GM12878 (cell line): Measurements from ENCODE around the gene P2RX7. TPM values are rescaled to one million over a fixed set of nuclear protein-coding genes. Genes with fewer than 3 reads are reported as not detected.
A peak's percentile ranks its signal among the peaks of the same experiment; 100 is the strongest.
"Not testable (repeated sequence)": the region's sequence is repeated elsewhere in the genome, so short reads cannot be mapped to it uniquely, and the experiment has no call there.

Source experiments
- ATAC-seq: fragments of 200-7000 bp; cut with Tn5 transposase; 3 replicates; pipeline ENCODE4 v1.9.1; 2020; ENCODE audit warnings: mild to moderate bottlenecking, moderate library complexity
- BruUV-seq: library from RNA; stranded (reverse); fragments of 400-500 nt; replicated peaks from 2 replicates; lab custom pipeline; 2021; lab: Mats Ljungman, UMichigan
- CTCF ChIA-PET: fragments of 300-600 bp; sonication (Branson Sonifier 250); formaldehyde crosslinking; extraction: SDS; loops from one replicate; lab custom pipeline; 2021; ENCODE audit warnings: inconsistent platforms; lab: Yijun Ruan, JAX
- POLR2A ChIA-PET: fragments of 350-600 bp; formaldehyde crosslinking; extraction: SDS; loops from one replicate; lab custom pipeline; 2021; ENCODE audit warnings: inconsistent platforms; lab: Charles Lee
- RAD21 ChIA-PET: fragments of 300-600 bp; sonication (Branson Sonifier 250); formaldehyde crosslinking; loops from one replicate; lab custom pipeline; 2023; ENCODE audit warnings: antibody characterized with exemption; ENCODE audit not compliant: unreplicated experiment; lab: Charles Lee
- SMC1A ChIA-PET: fragments of 300-600 bp; sonication (Branson Sonifier 250); formaldehyde crosslinking; loops from one replicate; lab custom pipeline; 2023; ENCODE audit not compliant: unreplicated experiment, uncharacterized antibody; lab: Charles Lee
- DNase-seq: peaks from one replicate; pipeline ENCODE4 v3.0.0-alpha.2; 2011; ENCODE audit warnings: low read depth, low spot score
- FAIRE-seq: peaks from 3 replicates; lab custom pipeline; 2011; peaks lifted over from hg19 to GRCh38; lab: Jason Lieb, UNC
- H2AFZ ChIP-seq: 2 replicates; pipeline ENCODE4 v1.6.0; 2011; ENCODE audit warnings: low read depth, low read length, control low read depth; ENCODE audit not compliant: control insufficient read depth
- H3K27ac ChIP-seq: 2 replicates; pipeline ENCODE4 v1.5.1; 2011; ENCODE audit warnings: control low read depth; ENCODE audit not compliant: control insufficient read depth, insufficient read depth
- H3K27me3 ChIP-seq, 2 experiments: replicated peaks in 1 of 2; 2 replicates each; pipeline versions ENCODE4 v1.6.0 to v1.6.1; 2011; ENCODE audit warnings: low read length in 1 of 2; ENCODE audit not compliant: control insufficient read depth in 2 of 2, insufficient read depth in 2 of 2
- H3K36me3 ChIP-seq, 2 experiments: 2 replicates each; pipeline ENCODE4 v1.5.1; 2011; ENCODE audit warnings: low read length in 1 of 2; ENCODE audit not compliant: control insufficient read depth in 2 of 2, insufficient read depth in 2 of 2
- H3K4me1 ChIP-seq: 2 replicates; pipeline ENCODE4 v1.6.1; 2011; ENCODE audit warnings: mild to moderate bottlenecking, low read length, moderate library complexity, mixed read lengths; ENCODE audit not compliant: control insufficient read depth, insufficient read depth
- H3K4me2 ChIP-seq: 2 replicates; pipeline ENCODE4 v1.6.0; 2011; ENCODE audit warnings: control low read depth; ENCODE audit not compliant: control insufficient read depth, insufficient read depth
- H3K4me3 ChIP-seq: fragments of 200-600 bp; sonication (generic); 2 replicates; pipeline ENCODE4 v1.5.1; 2016
- H3K79me2 ChIP-seq: 2 replicates; pipeline ENCODE4 v1.6.0; 2011; ENCODE audit warnings: low read length; ENCODE audit not compliant: control insufficient read depth, insufficient read depth
- H3K9ac ChIP-seq: 2 replicates; pipeline ENCODE4 v1.8.0; 2011; ENCODE audit warnings: low read length, control low read depth, mixed read lengths; ENCODE audit not compliant: control insufficient read depth, insufficient read depth
- H3K9me3 ChIP-seq: replicated peaks from 3 replicates; pipeline ENCODE4 v1.5.1; 2011; ENCODE audit warnings: mild to moderate bottlenecking, low read length; ENCODE audit not compliant: control insufficient read depth, insufficient read depth
- H4K20me1 ChIP-seq: 2 replicates; pipeline ENCODE4 v1.6.0; 2011; ENCODE audit not compliant: control insufficient read depth, insufficient read depth
- EED ChIP-seq: sonication (generic); IDR thresholded peaks from 2 replicates; pipeline ENCODE4 v1.6.1; 2016; ENCODE audit warnings: antibody characterized with exemption, low read depth
- ELK1 ChIP-seq: IDR thresholded peaks from 2 replicates; pipeline ENCODE4 v1.6.1; 2012; ENCODE audit warnings: low read depth, low read length, improper control_type of control experiment
- FOS ChIP-seq: IDR thresholded peaks from 3 replicates; pipeline ENCODE4 v1.6.1; 2011; ENCODE audit warnings: borderline replicate concordance; ENCODE audit not compliant: insufficient read length; ENCODE audit errors: extremely low read depth
- LARP7 ChIP-seq: fragments of 450-650 bp; IDR thresholded peaks from 2 replicates; pipeline ENCODE4 v1.6.1; 2017; ENCODE audit warnings: mild to moderate bottlenecking
- MLLT1 ChIP-seq: fragments of 450-650 bp; IDR thresholded peaks from 2 replicates; pipeline ENCODE4 v1.6.1; 2016; ENCODE audit warnings: mild to moderate bottlenecking
- MTA3 ChIP-seq: IDR thresholded peaks from 2 replicates; pipeline ENCODE4 v1.6.1; 2012; ENCODE audit warnings: low read length, inconsistent platforms, borderline replicate concordance
- RAD21 ChIP-seq: IDR thresholded peaks from 2 replicates; pipeline ENCODE4 v1.6.1; 2011; ENCODE audit warnings: mild to moderate bottlenecking, low read depth, low read length, moderate library complexity; ENCODE audit not compliant: insufficient read depth
- RUNX3 ChIP-seq: IDR thresholded peaks from 2 replicates; pipeline ENCODE4 v1.6.1; 2012; ENCODE audit warnings: low read length, inconsistent platforms
- SIN3A ChIP-seq: IDR thresholded peaks from 2 replicates; pipeline ENCODE4 v1.6.1; 2012; ENCODE audit warnings: low read depth, low read length, improper control_type of control experiment
- SMC3 ChIP-seq: IDR thresholded peaks from 2 replicates; pipeline ENCODE4 v1.6.1; 2011; ENCODE audit warnings: low read length, improper control_type of control experiment, borderline replicate concordance
- ZNF217 ChIP-seq: fragments of 450-650 bp; IDR thresholded peaks from 2 replicates; pipeline ENCODE4 v1.6.1; 2017; ENCODE audit warnings: antibody characterized with exemption, mild to moderate bottlenecking
- ZNF384 ChIP-seq: IDR thresholded peaks from 2 replicates; pipeline ENCODE4 v1.6.1; 2012; ENCODE audit warnings: low read depth, mild to moderate bottlenecking, low read length, improper control_type of control experiment, borderline replicate concordance
- WGBS: methylation state at CpG from one replicate; pipeline ENCODE4 v1.1.6; 2016; ENCODE audit warnings: low lambda C conversion rate; ENCODE audit not compliant: insufficient replicate concordance, insufficient coverage; ENCODE audit errors: missing lambda C conversion rate; 5-methylcytosine and 5-hydroxymethylcytosine counted together
- in situ Hi-C: fragments of 300-500 bp; cut with MboI; formaldehyde crosslinking; loops from 9 replicates; pipeline ENCODE4 v1.14.3; 2018; ENCODE audit warnings: mixed read lengths
- intact Hi-C: fragments of 100-400 bp; cut with micrococcal nuclease; formaldehyde crosslinking; loops from one replicate; pipeline ENCODE4 v1.14.2; 2022; ENCODE audit not compliant: unreplicated experiment
- polyA plus RNA-seq, 11 experiments: library from polyadenylated mRNA; depleted of rRNA in 4 of 11; unstranded in 6 of 11; stranded (reverse) in 5 of 11; fragments of >200 nt; fragmentation: Nextera tagmentation in 4 of 11; fragmentation: Illumina TruSeq in 1 of 11; extraction: Ambion mirVana in 4 of 11; extraction: Trizol in 1 of 11; gene quantifications; 1 replicate in 1 of 11; 2 replicates in 10 of 11; pipeline versions ENCODE4 v1.2.1 to v1.2.3, GENCODE V29; 2011 to 2016; ENCODE audit warnings: inconsistent platforms in 2 of 11, missing spikeins in 2 of 11, low read depth in 1 of 11
- total RNA-seq, 4 experiments: library from RNA; depleted of rRNA in 3 of 4; stranded (reverse); fragments of >200 nt in 3 of 4; fragmentation: Illumina TruSeq in 1 of 4; extraction: Trizol in 1 of 4; gene quantifications; 2 replicates each; pipeline versions ENCODE4 v1.2.1 to v1.2.3, GENCODE V29; 2013 to 2021
- TF ChIP-seq, protein P1 (sequence below): IDR thresholded peaks from 2 replicates; pipeline ENCODE4 v1.6.1; 2011; ENCODE audit warnings: low read depth, low read length, improper control_type of control experiment, borderline replicate concordance
- TF ChIP-seq, protein P2 (sequence below): fragments of 450-650 bp; IDR thresholded peaks from 2 replicates; pipeline ENCODE4 v1.6.1; 2017; ENCODE audit warnings: mild to moderate bottlenecking

P2RX7 gene
- total and polyA plus RNA-seq, 10 of the 15 experiments (the other 5 are each of a cell fraction or from before 2014, with no cell fraction given): 0.74 to 2.6 (median 1.5) TPM

DNA sequence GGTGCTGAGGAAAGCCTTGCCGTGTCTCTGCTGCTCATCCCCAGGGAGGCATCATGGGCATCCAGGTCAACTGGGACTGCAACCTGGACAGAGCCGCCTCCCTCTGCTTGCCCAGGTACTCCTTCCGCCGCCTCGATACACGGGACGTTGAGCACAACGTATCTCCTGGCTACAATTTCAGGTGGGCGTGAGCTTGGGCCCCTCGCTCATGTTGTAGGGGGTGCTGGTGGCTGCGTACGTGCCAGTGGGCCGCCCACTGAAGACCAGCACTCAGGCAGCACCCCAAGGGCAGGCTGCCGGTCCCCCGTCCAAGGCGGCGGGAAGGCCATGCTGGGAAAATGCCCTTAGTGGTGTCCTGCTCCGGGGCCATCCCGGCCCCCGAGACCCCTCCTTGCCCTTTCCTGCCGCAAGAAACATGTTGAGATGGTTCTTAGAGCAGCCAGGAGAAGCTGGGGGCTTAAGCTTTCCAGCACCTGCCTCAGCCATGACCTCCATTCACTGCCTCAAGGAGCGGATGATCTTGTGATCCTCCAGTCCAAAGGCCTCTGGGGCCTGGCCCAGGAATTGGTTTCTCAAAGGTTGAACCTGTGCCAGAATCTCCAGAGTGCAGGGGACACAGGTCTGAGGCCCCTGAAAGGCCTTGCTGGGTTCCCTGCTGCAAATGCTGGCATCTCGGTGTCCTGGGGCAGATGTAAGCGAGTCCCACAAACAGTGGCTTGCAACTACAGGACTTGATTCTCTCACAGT lies 96.4 kb downstream of the P2RX7 start (continued):
- TF ChIP-seq, protein P1, sequence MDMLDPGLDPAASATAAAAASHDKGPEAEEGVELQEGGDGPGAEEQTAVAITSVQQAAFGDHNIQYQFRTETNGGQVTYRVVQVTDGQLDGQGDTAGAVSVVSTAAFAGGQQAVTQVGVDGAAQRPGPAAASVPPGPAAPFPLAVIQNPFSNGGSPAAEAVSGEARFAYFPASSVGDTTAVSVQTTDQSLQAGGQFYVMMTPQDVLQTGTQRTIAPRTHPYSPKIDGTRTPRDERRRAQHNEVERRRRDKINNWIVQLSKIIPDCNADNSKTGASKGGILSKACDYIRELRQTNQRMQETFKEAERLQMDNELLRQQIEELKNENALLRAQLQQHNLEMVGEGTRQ: no peak
- TF ChIP-seq ELK1: no peak
- TF ChIP-seq FOS: no peak
- no peak for TF ChIP-seq EED
- no peak for TF ChIP-seq SIN3A
- no peak for TF ChIP-seq ZNF217
- no peak for TF ChIP-seq LARP7

- POLR2A ChIA-PET: interaction anchor here (0.7 kb wide), 1 partner anchor 66 kb away, joined by 7 read pairs; the partner anchor contains the start of gene CAMKK2
- DNase-seq: not testable (repeated sequence)
- peaks cover 13% of the 10 kb centered on the region for H3K4me1 ChIP-seq
- TF ChIP-seq MLLT1: peak; percentile 37; the same call in 1 of the 2 replicates
- TF ChIP-seq ZNF384: peak; percentile 20; the same call in 1 of the 2 replicates
- TF ChIP-seq, protein P2, sequence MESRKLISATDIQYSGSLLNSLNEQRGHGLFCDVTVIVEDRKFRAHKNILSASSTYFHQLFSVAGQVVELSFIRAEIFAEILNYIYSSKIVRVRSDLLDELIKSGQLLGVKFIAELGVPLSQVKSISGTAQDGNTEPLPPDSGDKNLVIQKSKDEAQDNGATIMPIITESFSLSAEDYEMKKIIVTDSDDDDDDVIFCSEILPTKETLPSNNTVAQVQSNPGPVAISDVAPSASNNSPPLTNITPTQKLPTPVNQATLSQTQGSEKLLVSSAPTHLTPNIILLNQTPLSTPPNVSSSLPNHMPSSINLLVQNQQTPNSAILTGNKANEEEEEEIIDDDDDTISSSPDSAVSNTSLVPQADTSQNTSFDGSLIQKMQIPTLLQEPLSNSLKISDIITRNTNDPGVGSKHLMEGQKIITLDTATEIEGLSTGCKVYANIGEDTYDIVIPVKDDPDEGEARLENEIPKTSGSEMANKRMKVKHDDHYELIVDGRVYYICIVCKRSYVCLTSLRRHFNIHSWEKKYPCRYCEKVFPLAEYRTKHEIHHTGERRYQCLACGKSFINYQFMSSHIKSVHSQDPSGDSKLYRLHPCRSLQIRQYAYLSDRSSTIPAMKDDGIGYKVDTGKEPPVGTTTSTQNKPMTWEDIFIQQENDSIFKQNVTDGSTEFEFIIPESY: peak; percentile 89
- TF ChIP-seq RAD21: peak; percentile 67
- peak; percentile 56 for TF ChIP-seq SMC3
- TF ChIP-seq RUNX3: peak; percentile 46
- 0 out of 2 replicates have a peak, but pooled peaks have one; percentile 17 for TF ChIP-seq MTA3
These were observed 97.3 kb downstream of the P2RX7 start for GRCh38 chr12:121229826-121230537.

More at GRCh38 chr12:121229826-121230537, 97.3 kb downstream of the P2RX7 start:
- H4K20me1 ChIP-seq, H3K36me3 ChIP-seq, BruUV-seq, H3K9me3 ChIP-seq, H3K27ac ChIP-seq, H3K27me3 ChIP-seq, H2AFZ ChIP-seq, H3K4me3 ChIP-seq, in situ Hi-C loops, H3K9ac ChIP-seq, H3K4me2 ChIP-seq, H3K79me2 ChIP-seq: not testable (repeated sequence)
- WGBS: 46% methylated on average over 19 of the region's 19 CpGs
- CTCF ChIA-PET: interaction anchor here (0.6 to 3.1 kb wide), 13 partner anchors 9 to 170 kb away, joined by 3 to 19 read pairs (median 4); partner anchors contain the start of gene P2RX7
- peak; percentile 66 for FAIRE-seq
- intact Hi-C loops: loop anchor here (5.0 kb wide), 3 partner anchors 103 to 168 kb away; no protein-coding TSS in a partner anchor
- RAD21 ChIA-PET: interaction anchor here (1.5 kb wide), 2 partner anchors 70 to 170 kb away, joined by 3 to 5 read pairs; no protein-coding TSS in a partner anchor
- SMC1A ChIA-PET: interaction anchor here (0.8 to 1.6 kb wide), 2 partner anchors 9 to 169 kb away, joined by 4 to 5 read pairs; no protein-coding TSS in a partner anchor
- ATAC-seq: peak; percentile 73
